Endometrial microvascular endothelial cells (primary cell): ENCODE data around the gene HYDIN. TPM values are rescaled to one million over a fixed set of nuclear protein-coding genes. Genes with fewer than 3 reads are reported as not detected.
"Not testable (repeated sequence)": the region's sequence is repeated elsewhere in the genome, so short reads cannot be mapped to it uniquely, and the experiment has no call there.

Source experiments
- in situ Hi-C: cut with HindIII; loops from 2 replicates; pipeline ENCODE4 v1.10.0; 2017; ENCODE audit warnings: low sequenced_read_pairs, low pct_unique_long_range_greater_than_20kb; ENCODE audit errors: inconsistent ontology term
- total RNA-seq: library from RNA; depleted of rRNA; stranded (reverse); fragments of >200 nt; gene quantifications from one replicate; pipeline ENCODE4 v1.2.3, GENCODE V29; 2015; ENCODE audit errors: inconsistent ontology term

The HYDIN gene
- total RNA-seq, 1 donor from 2014 or later = not detected

DNA sequence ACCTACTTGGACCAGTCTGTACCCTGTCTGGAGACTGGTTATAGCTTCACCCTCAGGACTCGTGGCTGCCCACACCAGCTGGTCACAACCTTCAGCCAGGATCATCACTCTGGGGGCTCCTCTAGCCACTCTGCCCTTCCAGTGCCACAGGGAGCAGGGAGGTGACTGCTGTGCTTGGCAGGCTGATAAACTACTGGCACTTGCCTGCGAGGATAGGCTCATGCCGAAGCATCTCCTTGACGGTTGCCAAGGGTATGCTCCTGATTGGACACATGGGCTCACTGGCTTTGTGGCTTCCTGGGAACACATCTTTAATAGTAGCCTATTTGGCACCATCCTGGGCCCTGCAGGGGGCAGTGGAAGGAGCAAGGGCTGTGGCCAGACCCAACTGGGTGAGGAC, 295.2 kb downstream of the HYDIN start:
- in situ Hi-C loops = not testable (repeated sequence)

DNA sequence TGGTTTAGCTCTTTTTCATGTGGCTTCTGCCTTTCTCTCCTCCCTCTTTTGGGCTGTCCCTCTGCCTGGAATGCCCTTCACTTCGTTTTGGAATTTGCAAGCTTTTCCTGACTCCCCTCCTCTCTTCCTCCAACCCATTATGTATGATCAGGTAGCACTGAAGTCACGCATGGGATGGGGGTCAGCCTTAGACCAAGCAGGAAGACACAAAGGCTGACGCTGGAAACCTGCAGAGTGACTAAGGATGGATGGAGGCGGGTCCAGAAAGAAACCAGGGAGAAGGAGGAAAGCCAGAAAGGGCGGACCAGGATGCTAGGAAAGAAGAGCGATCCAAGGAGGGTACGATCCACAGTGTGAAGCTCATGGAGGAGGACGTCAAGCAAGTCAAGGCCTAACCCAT, 296.8 kb downstream of the HYDIN start:
- in situ Hi-C loops = not testable (repeated sequence)

DNA sequence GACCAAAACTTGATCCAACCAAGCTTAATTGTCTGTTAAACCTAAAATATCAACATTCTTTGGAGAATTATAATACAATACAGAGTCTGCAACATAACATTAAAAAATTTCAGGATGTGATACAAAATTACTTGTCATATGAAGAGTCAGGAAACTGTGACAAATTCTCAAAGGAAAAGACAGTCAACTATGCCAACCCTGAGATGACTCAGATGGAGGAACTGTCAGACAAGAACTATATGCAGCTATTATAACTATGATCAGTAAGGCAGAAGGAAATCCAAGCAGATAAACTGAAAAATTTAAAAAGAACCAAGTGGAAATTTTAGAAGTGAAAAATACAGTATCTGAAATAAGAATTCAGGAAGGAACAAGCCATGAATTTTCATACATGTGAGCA, 299.8 kb downstream of the HYDIN start:
- in situ Hi-C loops = not testable (repeated sequence)

DNA sequence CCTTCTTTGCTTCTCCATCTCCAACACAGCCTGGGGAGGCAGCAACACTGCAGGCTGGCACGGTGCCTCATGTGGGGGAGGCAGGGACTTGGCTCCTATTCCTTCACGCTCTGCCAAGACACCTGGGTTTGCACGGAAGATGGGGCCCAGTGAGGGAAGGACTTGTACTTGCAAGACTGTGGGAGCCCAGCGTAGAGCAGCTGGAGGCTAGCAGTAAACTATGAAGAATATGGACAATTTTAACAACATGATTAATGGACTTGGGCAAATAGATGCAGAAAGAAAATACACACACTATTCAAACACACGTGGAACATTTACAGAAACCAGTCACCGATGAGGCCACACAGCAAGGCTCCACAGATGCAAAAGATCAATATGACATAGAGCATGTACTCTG, 308.4 kb downstream of the HYDIN start:
- in situ Hi-C loops = not testable (repeated sequence)

DNA sequence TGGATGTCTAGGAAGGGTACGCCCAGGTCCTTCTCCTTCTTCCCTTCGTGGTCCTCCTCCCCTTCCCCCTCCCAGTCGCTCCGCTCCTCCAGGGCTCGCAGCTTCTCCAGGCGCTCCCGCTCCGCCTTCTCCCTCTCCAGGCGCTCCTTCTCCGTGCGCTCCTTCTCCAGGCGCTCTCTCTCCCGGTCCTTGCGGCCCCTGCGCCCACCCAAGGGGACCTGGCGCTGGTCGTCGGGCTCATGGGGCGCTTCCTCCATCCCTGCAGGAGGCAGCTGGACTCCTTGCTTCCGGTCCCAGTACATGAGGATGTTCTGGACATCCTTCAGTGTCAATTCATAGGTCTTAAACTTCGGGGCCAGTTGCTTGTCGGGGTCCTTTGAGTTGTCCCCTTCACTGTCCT, 309.9 kb downstream of the HYDIN start:
- in situ Hi-C loops = not testable (repeated sequence)

DNA sequence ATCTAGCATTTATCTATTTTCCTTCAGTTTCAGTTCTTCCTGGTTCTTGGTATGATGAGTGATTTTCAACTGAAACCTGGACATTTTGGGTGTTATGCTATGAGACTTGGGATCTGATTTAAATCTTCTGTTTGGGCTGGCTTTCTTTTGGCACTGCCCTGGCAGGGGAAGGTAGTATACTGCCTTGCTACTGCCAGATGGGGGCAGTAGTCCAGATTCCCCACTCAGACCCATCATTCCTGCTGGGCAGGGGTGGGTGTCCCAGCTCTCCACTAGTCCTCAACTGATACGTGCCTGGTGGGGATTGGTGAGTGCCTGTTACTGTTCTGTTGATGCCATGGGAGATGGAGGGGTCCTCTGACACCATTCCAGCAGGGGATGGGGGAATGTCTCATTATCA, 342.3 kb downstream of the HYDIN start:
- in situ Hi-C loops = not testable (repeated sequence)

DNA sequence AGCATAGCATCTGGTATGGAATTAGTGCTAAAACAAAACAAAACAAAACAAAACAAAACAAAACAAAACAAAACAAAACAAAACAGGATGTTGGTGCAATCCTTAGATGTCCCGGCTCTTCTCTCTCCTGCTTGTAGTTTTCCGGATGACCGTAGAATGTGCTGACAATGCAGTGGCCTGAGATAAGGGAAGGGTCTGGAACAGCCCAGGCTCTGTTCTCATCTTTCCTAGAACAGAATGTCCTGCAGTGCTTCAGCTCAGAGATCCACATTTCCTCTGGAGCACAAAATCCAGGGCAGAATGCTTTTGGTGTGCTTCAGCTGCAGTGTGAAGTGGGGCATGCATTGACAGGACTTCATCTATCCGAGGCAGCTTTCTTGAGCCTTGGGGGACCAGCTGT, 345.9 kb downstream of the HYDIN start:
- in situ Hi-C loops = not testable (repeated sequence)

DNA sequence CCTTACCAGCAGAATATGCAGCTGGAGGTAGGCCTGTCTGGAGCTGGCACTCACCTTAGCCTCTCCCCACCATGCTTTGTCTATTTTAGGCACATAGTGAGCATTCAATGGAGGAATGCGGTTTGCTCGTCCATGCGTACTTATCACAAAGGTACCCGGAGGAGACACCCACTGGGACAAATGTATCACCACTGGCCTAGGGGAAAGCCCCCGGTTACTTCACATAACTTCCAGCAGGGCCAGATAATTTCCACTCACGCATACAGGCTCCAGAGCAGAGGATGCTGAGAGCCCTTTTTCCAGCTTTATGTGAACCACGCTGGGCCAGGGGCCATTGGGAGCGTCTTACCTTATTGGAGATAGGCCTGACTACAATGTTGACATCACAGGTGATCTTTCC, 348.2 kb downstream of the HYDIN start:
- in situ Hi-C loops = not testable (repeated sequence)

DNA sequence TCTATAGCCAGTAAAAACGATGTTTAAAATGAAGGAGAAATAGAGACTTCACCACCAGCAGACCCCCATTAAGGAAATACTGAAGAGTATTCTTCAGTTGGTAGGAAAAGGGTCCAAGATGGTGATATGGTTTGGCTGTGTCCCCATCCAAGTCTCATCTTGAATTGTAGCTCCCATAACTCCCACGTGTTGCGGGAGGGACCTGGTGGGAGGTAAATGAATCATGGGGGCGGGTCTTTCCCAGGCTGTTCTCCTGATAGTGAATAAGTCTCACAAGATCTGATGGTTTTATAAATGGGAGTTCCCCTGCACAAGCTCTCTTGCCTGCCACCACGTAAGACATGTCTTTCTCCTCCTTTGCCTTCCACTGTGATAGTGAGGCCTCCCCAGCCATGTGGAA, 352.6 kb downstream of the HYDIN start:
- in situ Hi-C loops = not testable (repeated sequence)

DNA sequence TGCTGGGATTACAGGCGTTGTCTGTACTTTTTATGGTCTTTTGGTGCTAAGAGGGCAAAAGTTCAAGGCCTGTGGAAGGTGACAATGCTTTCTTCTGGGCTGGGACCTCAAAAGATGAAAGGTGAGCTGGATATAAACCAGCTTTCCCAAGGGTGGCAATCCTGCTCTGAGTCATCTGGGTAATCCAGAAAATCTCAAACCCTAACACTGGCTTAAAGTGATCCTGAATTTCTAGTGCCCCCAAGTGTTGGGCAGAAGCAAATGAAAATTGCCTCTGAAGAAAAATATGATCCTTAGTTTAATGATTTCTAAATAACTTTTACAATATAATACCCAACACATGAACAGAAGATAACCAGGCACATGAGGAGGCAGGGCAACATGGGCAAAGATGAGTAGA, 354.1 kb downstream of the HYDIN start:
- in situ Hi-C loops = not testable (repeated sequence)

DNA sequence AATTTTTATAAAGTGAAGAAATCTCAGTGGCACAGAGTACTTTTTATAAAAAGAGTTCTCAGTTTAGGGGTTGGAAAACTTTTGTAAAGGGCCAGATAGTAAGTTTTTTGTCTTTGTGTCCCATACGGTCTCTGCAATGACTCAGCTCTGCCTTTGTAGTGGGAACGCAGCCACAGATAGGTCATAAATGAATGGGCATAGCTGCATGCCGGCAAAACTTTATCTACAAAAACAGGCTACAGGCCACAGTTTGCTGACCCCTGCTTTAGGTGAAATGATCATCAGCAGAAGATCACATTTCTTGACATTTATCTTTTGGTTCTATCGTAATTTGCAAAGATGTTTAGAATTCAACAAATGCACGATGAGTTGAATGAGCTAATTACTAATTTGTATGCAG, 365.8 kb downstream of the HYDIN start:
- in situ Hi-C loops = not testable (repeated sequence)

DNA sequence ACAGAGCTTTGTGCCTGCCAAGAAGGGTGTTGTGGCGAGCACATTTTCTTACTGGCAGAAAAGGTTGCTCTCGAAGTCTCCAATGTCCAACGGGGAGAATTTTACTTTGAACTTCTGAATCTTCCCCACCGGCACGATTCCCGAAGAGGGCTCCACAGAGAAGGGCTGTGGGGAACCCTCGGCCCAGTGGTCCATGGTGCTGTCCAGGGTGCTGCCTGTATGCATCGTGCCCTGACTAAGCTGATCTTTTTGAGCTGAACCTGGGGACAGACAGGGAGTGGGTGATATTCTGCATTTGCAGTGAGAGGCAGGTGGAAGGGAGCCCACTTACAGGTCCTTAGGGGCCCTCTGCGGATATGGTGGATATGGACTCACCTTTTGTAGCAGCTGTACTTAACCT, 368.5 kb downstream of the HYDIN start:
- in situ Hi-C loops = not testable (repeated sequence)

DNA sequence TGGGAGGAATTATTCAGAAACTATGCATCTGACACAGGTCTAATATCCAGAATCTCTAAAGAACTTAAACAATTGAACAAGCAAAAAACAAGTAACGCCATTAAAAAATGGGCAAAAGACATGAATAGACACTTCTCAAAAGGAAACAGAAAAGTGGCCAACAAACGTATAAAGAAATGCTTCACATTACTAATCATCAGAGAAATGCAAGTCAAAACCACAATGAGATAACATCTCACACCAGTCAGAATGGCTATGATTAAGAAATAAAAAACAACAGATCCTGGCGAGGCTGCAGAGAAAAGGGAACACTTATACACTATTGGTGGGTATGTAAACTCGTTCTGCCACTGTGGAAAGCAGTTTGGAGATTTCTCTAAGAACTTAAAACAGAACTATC, 379.2 kb downstream of the HYDIN start:
- in situ Hi-C loops = not testable (repeated sequence)

DNA sequence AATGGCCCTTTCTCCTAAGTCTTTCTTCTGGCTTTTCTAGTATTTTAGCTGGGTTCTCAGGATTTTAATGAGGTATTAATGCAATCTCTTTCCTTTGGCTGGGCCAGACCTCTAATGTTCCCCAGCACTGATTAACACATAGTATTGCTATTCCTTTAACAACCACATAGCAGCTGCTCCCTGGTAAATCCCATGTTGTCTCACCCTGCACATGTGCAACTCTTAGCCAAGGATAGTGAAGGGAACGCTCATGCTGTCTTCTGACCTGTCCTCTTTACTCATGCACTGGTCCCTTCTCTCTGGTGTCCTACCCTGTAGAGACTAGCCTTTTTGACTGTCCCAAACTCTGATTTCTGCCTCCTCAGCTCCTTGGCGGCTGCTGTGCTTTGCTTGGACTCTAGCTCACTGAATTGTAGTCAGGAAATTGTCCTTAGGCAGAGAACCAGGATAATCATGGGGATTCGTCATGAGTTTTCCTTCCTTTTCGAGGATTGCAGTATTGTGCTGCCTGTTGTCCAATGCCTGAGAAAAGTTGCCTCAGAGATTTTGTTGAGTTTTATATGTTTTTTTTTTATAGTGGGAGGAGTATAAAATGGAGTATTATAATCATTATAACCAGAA, 406.9 kb downstream of the HYDIN start:
- in situ Hi-C loops = not testable (repeated sequence)

DNA sequence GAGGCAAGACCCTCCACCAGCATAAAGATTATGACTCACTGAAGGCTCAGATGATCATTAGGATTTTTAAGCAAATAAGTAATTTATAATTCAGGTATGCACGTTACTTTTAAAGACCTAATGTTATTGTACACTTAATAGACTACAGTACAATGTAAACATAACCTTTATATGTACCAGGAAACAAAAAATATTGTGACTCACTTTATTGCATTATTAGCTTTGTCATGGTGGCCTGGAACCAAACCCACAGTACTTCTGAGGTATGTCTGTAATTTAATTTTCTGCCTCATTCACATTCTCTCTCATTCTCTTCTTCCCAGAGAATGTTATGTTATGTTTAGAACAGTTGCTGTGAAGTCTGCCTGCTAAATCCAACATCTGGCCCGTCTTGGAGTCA, 407.8 kb downstream of the HYDIN start:
- in situ Hi-C loops = not testable (repeated sequence)

DNA sequence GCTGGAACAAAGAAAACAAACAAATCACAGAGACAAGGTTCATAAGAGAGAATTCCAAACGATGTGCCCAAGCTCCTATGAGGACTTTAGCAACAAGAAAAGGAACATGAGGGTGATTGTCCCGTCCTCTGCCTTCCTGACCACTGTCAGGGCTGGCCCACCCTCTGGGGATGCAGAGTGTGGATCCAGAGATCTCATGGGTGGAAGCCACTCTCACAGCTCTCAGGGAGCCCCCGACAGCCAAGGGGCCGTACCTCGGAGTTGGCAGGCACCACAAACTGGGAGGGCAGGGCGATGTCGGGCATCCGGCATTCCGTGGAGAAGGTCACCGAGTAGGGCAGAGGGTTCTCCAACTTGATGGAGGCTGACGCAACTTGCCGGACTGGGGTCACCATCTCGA, 412.4 kb downstream of the HYDIN start:
- in situ Hi-C loops = not testable (repeated sequence)

DNA sequence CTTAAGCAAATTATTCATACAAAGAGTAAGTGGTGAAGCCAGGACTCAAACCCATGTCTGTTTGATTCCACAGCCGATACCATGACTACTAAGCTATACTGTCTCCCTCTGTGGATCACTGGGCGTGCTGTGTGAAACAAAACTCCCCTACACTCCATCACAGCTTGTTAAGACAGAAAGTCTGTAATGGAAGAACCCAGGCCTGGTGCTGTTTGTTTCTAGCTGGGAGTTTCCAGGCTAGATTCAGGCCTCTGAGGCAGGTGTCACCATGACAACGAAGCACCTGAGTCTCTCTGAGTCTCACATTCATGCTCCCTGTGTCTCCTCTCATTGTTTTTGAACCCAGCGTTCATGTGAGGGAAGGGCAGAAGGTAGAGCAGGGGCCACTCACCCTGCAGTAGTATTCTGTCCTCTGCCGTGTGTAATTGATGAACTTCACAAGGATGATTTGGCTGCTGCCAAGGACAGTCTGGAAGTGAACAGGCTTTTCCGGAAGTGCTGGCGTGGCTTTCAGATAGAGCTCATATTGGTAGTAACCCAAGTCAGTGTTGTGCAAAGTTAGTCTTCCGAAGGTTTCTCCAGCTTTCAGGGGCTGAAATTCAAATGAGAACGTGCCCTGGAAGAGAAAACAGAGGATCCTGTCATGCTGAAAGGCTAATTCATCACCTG, 421.0 kb downstream of the HYDIN start:
- in situ Hi-C loops = no loop called here

DNA sequence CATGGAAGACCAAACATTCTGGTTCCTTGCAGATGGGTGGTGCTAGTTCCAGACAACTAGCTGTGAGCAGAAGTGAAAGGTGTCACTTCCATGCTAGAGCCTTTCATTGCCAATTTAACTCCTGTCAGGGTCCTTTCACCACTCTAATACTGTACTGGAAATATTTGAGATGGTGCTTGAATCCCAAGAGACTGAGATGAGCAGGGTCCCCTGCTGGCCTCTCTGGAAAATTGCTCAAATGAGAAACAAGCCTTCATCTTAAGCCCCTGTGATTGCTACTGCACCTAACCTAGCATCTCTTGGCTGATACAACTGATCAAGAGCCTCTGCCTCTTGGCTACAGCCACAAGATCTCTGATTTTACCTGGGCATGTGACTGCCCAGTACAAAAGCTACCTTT, 422.2 kb downstream of the HYDIN start:
- in situ Hi-C loops = no loop called here

DNA sequence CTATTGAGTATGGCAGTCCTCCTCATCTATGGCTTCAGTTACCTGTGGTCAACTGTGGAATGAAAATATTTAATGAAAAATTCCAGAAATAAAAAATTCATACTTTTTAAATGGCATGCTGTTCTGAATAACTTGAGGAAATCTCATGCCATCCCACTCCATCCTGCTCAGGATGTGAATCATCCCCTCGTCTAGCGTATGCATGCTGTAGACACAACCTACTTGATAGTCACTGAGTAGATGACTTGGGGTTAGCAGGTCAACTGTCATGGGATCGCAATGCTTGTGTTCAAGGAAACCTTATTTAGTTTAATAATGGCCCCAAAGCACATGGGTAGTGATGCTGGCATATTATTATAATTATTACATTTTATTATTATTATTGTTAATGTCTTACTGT, 424.7 kb downstream of the HYDIN start:
- in situ Hi-C loops = no loop called here

DNA sequence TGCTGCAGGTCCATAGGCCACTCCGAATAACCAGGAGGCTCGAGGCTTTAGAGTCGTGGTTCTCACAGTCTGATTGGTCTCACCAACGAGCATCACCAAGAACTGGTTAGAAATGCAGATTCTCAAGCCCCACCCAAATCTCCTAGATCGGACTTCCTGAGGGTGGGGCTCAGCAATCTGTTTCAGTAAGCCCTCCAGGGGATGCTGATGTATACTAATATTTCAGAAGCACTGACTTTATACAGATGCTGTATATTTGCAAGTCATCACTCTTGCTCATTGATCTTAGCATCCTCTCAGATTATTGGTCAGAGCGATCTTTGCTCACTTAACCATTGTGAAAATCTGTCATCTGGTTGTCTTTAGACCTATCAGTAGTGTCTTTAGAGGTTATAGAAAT, 425.1 kb downstream of the HYDIN start:
- in situ Hi-C loops = no loop called here

DNA sequence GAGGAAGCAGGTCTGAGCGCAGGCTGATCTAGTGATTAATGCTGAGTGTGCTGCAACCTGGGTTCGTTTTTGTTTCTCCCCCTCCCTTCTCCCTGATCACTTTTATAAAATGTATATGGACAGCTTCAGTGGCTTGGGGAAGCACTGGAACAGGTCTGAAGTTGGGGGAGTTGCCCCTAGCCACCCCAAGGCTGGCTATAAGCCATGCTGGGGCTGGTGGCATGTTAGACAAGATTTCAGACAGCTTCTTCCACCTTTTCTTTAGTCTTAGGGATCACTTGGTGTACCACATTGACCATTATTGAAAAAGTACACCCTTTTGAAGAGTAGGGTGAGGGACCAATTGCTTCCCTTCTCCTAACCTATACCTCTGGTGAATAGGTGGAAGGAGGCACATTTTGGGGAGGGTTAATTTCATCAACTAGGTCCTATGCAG, 425.8 kb downstream of the HYDIN start:
- in situ Hi-C loops = no loop called here
